ENCODE data around the gene C19orf33. TPM values are rescaled to one million over a fixed set of nuclear protein-coding genes. Genes with fewer than 3 reads are reported as not detected.
"Not testable (repeated sequence)": the region's sequence is repeated elsewhere in the genome, so short reads cannot be mapped to it uniquely, and the experiment has no call there.

C19orf33 gene
- total RNA-seq, result 10 to 100 TPM in 1 of 4 donors, 1 to 10 TPM in 2, not detected in 1; 4.7 to 48.7 (median 7.9) TPM

DNA sequence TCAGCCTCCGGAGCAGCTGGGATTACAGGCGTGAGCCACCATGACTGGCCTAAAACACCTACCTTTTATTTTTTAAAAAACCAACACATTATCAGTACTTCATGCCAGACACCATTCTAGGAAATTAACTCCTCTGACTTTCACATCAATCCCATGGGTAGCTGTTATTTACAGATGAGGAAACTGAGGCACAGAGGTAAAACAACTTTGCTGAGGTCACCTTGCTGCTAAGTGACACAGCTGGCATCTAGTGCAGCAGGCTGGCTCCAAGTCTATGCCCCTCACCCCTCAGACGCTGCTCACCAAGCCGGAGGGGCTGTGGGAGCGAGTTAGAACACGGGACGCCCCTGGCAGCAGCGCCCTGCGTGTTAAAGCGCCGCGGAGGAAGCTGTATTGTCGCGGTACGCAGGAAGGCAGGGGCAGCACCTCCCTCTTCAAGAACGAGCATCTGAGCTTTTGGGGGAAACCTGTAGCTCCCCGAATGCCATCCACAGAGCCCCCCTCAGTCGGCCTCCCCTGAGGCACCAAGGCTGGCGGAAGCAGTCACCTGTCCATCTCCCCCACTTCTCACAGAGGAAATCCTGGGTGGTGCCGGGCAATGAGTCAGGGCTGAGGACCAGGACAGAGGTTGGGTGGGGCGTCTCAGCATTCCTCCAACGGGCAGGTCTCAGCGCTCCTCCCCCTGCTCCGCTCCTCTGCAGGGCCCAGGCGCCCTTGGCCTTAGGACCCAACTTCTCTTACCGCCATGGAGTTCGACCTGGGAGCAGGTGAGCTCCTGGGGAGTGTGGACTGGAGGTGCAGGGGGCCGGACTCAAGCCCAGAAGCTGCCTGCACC is at the start of gene C19orf33:
Gene C19orf33 (plus strand): TSS at position 735 of the 835 bp plus-strand sequence. CDS start 11 bp downstream, at position 746.
- Histone ChIP-seq H3K4me3 (no peak within 1 kb of the TSS), H3K27ac (peak within 1 kb of the TSS in 2 of 4 donors; percentile 47 to 60), H3K4me1 (peaks cover 0 to 3% (median 0%) of the 10 kb centered on the region in 3 donors), H3K36me3 (peaks cover 0 to 45% of the 10 kb centered on the region in 2 donors), H3K9me3 (no peaks in the 10 kb centered on the region), H3K27me3 (no peaks in the 10 kb centered on the region)
- TF ChIP-seq EP300 (IDR thresholded peaks at IDR 0.05) (no peak), POLR2A (IDR thresholded peaks at IDR 0.05) (no peak), POLR2AphosphoS5 (IDR thresholded peaks at IDR 0.05) (no peak)
- TF ChIP-seq, protein P1, sequence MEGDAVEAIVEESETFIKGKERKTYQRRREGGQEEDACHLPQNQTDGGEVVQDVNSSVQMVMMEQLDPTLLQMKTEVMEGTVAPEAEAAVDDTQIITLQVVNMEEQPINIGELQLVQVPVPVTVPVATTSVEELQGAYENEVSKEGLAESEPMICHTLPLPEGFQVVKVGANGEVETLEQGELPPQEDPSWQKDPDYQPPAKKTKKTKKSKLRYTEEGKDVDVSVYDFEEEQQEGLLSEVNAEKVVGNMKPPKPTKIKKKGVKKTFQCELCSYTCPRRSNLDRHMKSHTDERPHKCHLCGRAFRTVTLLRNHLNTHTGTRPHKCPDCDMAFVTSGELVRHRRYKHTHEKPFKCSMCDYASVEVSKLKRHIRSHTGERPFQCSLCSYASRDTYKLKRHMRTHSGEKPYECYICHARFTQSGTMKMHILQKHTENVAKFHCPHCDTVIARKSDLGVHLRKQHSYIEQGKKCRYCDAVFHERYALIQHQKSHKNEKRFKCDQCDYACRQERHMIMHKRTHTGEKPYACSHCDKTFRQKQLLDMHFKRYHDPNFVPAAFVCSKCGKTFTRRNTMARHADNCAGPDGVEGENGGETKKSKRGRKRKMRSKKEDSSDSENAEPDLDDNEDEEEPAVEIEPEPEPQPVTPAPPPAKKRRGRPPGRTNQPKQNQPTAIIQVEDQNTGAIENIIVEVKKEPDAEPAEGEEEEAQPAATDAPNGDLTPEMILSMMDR (IDR thresholded peaks at IDR 0.05), result no peak
- WGBS, 2 donors (ENCODE audit: low coverage in 1 of 2), result 40 to 77% methylated on average over 1 to 9 of the region's 28 CpGs
- ATAC-seq, result peak; percentile 37

DNA sequence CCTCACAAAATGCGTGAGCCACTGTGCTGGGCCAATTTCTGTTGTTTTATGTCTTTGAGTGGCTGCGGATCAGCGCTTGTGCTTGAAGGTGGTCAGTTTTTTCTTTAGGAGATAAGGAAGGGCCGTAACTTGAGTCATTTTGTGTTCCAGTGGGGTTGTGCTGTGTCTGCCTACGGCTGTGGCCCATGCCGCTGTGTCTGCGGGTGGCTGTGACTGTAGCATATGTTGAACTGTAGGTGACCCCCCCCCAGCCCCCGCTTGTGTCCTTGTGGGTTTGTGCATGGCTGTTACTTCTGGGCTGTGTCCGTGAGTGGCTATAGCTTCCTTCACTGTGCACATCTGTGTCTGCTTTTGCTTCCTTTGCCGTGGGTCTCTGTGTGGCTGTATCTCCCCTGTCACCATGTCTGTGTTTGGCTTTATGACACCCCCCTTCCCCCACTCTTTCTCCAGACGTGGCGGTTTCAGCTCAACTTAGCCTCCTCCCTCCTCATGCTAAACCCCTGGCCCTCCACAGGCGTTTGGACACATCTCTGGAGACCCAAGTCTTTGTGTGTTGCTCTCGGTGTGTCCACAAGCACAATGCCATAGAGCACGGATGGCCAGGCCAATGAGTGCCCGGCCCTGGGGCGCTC is 48.6 kb upstream of the C19orf33 start:
- ATAC-seq, result no peak
- peak overlapping the region; percentile 89 to 97 (median 96) for H3K27ac ChIP-seq
- 20 to 29% methylated on average over 6 to 11 of the region's 17 CpGs for WGBS, 2 donors (ENCODE audit: low coverage in 1 of 2)

DNA sequence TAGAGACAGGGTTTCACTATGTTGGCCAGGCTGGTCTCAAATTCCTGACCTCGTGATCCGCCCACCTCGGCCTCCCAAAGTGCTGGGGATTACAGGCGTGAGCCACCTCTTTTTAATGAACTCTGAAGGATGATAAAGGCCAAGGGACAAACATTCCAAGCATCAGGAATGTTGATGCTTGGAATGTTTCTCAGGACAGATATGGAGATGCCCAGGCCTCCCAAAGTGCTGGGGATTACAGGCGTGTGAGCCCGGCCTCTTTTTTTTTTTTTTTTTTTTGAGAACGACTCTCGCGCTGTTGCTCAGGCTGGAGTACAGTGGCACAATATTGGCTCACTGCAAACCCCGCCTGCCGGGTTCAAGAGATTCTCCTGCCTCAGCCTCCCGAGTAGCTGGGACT is 42.1 kb upstream of the C19orf33 start:
- H3K9me3 ChIP-seq, H3K36me3 ChIP-seq, H3K4me3 ChIP-seq, ATAC-seq, H3K27ac ChIP-seq: not testable (repeated sequence)
- 72 to 81% methylated on average over 3 to 4 of the region's 12 CpGs for whole genome bisulfite sequencing, 2 donors (ENCODE audit: low coverage in 1 of 2)
- peaks cover 0 to 16% (median 11%) of the 10 kb centered on the region in 3 donors for H3K4me1 ChIP-seq
- peaks cover 30% of the 10 kb centered on the region for H3K27me3 ChIP-seq

More for the DNA sequence above, 48.6 kb upstream of the C19orf33 start:
- TF ChIP-seq POLR2A (IDR thresholded peaks at IDR 0.05) (no peak), EP300 (IDR thresholded peaks at IDR 0.05) (no peak), POLR2AphosphoS5 (IDR thresholded peaks at IDR 0.05) (no peak)
- TF ChIP-seq, protein P1 (IDR thresholded peaks at IDR 0.05), result no peak
- Histone ChIP-seq H3K4me3 (peak overlapping the region; percentile 55 to 81), H3K27me3 (peaks cover 7% of the 10 kb centered on the region), H3K36me3 (no peaks in the 10 kb centered on the region), H3K9me3 (no peaks in the 10 kb centered on the region), H3K4me1 (peaks cover 0 to 54% (median 9%) of the 10 kb centered on the region in 3 donors)

DNA sequence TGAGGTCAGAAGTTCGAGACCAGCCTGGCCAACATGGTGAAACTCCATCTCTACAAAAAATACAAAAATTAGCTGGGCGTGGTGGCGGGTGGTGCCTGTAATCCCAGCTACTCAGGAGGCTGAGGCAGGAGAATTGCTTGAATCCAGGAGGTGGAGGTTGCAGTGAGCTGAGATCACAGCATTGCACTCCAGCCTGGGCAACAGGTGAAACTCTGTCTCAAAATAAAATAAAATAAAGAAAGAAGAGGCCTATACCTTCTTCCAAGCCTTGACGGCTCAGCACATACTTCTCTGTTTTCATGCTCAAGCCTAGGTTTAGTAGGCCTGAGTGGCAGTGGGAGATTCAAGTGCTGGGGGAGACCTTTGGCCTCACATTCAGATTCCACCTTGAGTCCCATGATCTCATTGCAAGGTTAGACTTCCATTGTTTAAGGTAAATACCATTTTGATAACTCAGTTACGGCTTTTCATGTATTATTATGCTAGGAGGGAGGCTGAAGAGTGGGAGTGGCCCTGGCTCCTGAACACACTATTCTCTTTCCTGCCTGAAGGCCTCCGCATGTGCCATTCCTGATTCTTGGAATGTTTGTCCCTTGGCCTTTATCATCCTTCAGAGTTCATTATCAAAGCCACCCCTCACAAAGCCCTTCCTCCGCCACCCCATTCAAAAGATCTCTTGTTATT is 41.3 kb upstream of the C19orf33 start:
- Histone ChIP-seq H3K4me1 (peaks cover 0 to 16% (median 11%) of the 10 kb centered on the region in 3 donors), H3K36me3 (no peaks in the 10 kb centered on the region), H3K4me3 (no peak overlapping the region), H3K27ac (no peak overlapping the region), H3K27me3 (peaks cover 30% of the 10 kb centered on the region), H3K9me3 (no peaks in the 10 kb centered on the region)
- TF ChIP-seq, protein P1 (IDR thresholded peaks at IDR 0.05), result no peak
- no peak for TF ChIP-seq POLR2AphosphoS5 (IDR thresholded peaks at IDR 0.05)
- TF ChIP-seq EP300 (IDR thresholded peaks at IDR 0.05), result no peak
- TF ChIP-seq POLR2A (IDR thresholded peaks at IDR 0.05), result no peak
- 92 to 97% methylated on average over 5 to 6 of the region's 7 CpGs for WGBS, 2 donors (ENCODE audit: low coverage in 1 of 2)
- ATAC-seq, result no peak
